Left ventricle myocardium inferior (tissue), 1 donor: ENCODE measurements around the gene DENND4A. TPM values are rescaled to one million over a fixed set of nuclear protein-coding genes. Genes with fewer than 3 reads are reported as not detected.

Experiments
- DNase-seq: peaks from one replicate; pipeline ENCODE4 v3.0.0-alpha.2; 2020
- H3K27ac ChIP-seq: fragments of 200-600 bp; replicated peaks from 2 replicates; pipeline ENCODE4 v1.8.0; 2021
- H3K27me3 ChIP-seq: fragments of 200-600 bp; 2 replicates; pipeline ENCODE4 v1.8.0; 2021; ENCODE audit warnings: low read depth
- H3K36me3 ChIP-seq: fragments of 200-600 bp; 2 replicates; pipeline ENCODE4 v1.8.0; 2021
- H3K4me1 ChIP-seq: fragments of 200-600 bp; 2 replicates; pipeline ENCODE4 v1.8.0; 2021
- H3K4me3 ChIP-seq: fragments of 200-600 bp; 2 replicates; pipeline ENCODE4 v1.8.0; 2021; ENCODE audit warnings: mild to moderate bottlenecking, moderate library complexity
- H3K9me3 ChIP-seq: fragments of 200-600 bp; replicated peaks from 2 replicates; pipeline ENCODE4 v1.8.0; 2021
- CTCF ChIP-seq: fragments of 200-600 bp; IDR thresholded peaks from 2 replicates; pipeline ENCODE4 v1.8.0; 2021; ENCODE audit warnings: antibody characterized with exemption, mild to moderate bottlenecking, borderline replicate concordance
- intact Hi-C: fragments of 100-400 bp; cut with micrococcal nuclease; formaldehyde crosslinking; loops from one replicate; pipeline ENCODE4 v1.11.0; 2022
- total RNA-seq: library from RNA; stranded (reverse); fragmentation: NEBNext Ultra II Directional; extraction: Animal tissue kit (Norgen Biotek cat#: 25700); gene quantifications from one replicate; pipeline ENCODE4 v1.2.1, GENCODE V29; 2021
- donor health status: DM: no; HTN: yes; CAD: no; lungs with severe emphysema.

The DENND4A gene
- total RNA-seq, 1 donor from 2014 or later, result 13.5 TPM

DNA sequence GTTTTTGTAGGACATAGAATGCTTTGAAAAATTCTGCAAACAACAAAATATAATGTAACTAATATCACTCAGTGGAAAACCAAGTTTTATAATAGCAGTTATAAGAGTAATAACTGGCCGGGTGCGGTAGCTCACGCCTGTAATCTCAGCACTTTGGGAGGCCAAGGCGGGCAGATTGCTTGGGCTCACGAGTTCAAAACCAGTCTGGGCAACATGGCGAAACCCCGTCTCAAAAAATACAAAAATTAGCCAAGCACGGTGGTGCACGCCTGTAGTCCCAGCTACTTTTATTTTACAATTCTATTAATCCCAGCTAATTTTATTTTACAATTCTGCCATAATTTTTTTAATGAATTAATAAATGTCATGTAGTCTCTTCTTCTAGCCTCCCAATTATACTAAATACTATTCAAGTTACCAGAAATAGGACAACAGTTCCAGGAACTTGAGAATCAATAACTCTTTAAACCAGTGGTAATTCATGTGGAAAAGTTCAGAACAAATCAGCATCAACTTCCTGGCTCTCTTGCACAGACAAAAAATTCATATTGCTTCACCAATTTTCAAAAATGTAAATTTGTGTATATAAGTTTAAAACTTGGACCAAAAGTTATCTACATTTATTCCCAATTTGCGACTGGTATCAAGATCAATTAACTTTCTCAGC is 2.2 kb downstream of the DENND4A start:
- no peaks in the 10 kb centered on the region for H3K27me3 ChIP-seq
- H3K9me3 ChIP-seq, result no peaks in the 10 kb centered on the region
- no peak for DNase-seq
- H3K4me3 ChIP-seq, result peak overlapping the region; percentile 95
- H3K27ac ChIP-seq, result no peak overlapping the region
- TF ChIP-seq CTCF, result no peak
- H3K4me1 ChIP-seq, result peaks cover 42% of the 10 kb centered on the region
- intact Hi-C loops, result no loop called here
- H3K36me3 ChIP-seq, result peaks cover 2% of the 10 kb centered on the region

DNA sequence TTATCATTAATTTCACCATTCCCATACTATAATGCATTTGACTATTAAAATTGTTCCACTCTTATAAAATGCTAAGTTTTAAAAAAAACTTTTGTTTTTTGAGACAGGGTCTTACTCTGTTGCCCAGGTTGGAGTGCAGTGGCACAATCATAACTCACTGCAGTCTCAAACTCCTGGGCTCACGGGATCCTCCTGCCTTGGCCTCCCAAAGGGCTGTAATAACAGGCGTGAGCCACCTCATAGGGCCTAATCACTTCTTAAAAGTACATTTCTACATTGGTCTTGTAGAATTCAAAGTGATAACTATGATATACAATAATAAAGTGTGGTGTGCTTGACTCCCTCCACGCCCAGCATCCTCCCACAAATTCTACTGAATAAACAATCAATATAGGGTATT is 3.0 kb downstream of the DENND4A start:
- Histone ChIP-seq H3K4me1 (peaks cover 42% of the 10 kb centered on the region), H3K27me3 (no peaks in the 10 kb centered on the region), H3K27ac (no peak overlapping the region), H3K4me3 (no peak overlapping the region), H3K9me3 (no peaks in the 10 kb centered on the region), H3K36me3 (peaks cover 5% of the 10 kb centered on the region)
- no peak for DNase-seq
- TF ChIP-seq CTCF, result no peak
- intact Hi-C loops, result no loop called here

DNA sequence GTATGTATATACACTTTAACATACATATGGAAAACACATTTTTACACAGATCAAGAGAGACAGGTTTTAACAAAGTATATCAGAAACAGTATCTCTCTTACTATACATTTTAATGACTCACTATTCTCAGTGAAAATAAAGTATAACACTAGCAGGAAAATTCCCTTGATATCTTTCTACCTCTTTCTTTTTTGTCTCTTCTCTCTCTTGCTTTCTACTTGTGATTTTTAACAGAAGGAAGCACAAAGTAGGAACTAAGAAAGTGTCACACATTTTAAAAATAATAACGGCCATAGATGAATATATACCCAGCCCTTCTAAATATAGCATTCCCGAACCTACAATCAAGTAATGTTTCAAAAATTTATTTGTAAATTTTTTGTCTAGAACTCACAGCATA is 4.8 kb downstream of the DENND4A start:
- no peaks in the 10 kb centered on the region for H3K9me3 ChIP-seq
- no peak overlapping the region for H3K27ac ChIP-seq
- peaks cover 45% of the 10 kb centered on the region for H3K4me1 ChIP-seq
- intact Hi-C loops, result no loop called here
- no peaks in the 10 kb centered on the region for H3K27me3 ChIP-seq
- H3K4me3 ChIP-seq, result no peak overlapping the region
- TF ChIP-seq CTCF, result no peak
- H3K36me3 ChIP-seq, result peaks cover 5% of the 10 kb centered on the region
- DNase-seq, result no peak

DNA sequence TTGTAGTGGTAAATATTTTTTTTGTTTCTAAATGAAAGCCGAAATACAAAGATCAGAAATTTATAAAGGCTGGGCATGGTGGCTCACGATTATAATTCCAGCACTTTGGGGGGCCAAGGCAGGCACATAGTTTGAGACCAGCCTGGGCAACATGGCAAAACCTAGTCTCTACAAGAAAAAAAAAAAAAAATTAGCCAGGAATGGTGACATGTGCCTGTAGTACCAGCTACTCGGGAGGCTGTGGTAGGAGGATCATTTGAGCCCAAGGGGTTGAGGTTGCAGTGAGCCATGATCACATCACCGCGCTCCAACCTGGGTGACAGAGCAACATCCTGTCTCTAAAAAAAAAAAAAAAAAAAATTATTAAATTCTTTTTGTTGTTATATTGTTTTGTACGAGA is 6.9 kb downstream of the DENND4A start:
- Histone ChIP-seq H3K9me3 (no peaks in the 10 kb centered on the region), H3K27ac (no peak overlapping the region), H3K36me3 (peaks cover 5% of the 10 kb centered on the region), H3K4me1 (peaks cover 28% of the 10 kb centered on the region), H3K27me3 (no peaks in the 10 kb centered on the region), H3K4me3 (no peak overlapping the region)
- intact Hi-C loops, result no loop called here
- DNase-seq, result no peak
- TF ChIP-seq CTCF, result no peak

GRCh38 chr15:65783872-65784271 is 8.2 kb downstream of the DENND4A start:
- Histone ChIP-seq H3K4me3 (no peak overlapping the region), H3K4me1 (peaks cover 24% of the 10 kb centered on the region), H3K27ac (no peak overlapping the region), H3K36me3 (peaks cover 5% of the 10 kb centered on the region), H3K9me3 (no peaks in the 10 kb centered on the region), H3K27me3 (no peaks in the 10 kb centered on the region)
- TF ChIP-seq CTCF, result no peak
- intact Hi-C loops, result no loop called here
- no peak for DNase-seq
